GM21737 (cell line): ENCODE measurements around the gene NOM1.
"Not testable (repeated sequence)": the region's sequence is repeated elsewhere in the genome, so short reads cannot be mapped to it uniquely, and the experiment has no call there.

ENCODE experiments used
- ATAC-seq: cut with Tn5 transposase; IDR thresholded peaks from one replicate; pipeline ENCODE4 v1.9.1; 2021; ENCODE audit warnings: mild to moderate bottlenecking, moderate library complexity; ENCODE audit not compliant: unreplicated experiment

NOM1 gene

GRCh38 chr7:156949541-156950380, at the start of gene NOM1:
TSS of gene NOM1 (plus strand) at chr7:156949712. CDS start at chr7:156949738, 26 bp downstream.
- peak; percentile 93 for ATAC-seq

GRCh38 chr7:156900093-156900492, 49.4 kb upstream of the NOM1 start:
- not testable (repeated sequence) for ATAC-seq

- ATAC-seq: no peak
Observed at GRCh38 chr7:156903232-156903909, 46.1 kb upstream of the NOM1 start.

GRCh38 chr7:156906200-156906649, 43.3 kb upstream of the NOM1 start:
- no peak for ATAC-seq

- ATAC-seq: no peak
Observed at GRCh38 chr7:156907656-156908055, 41.9 kb upstream of the NOM1 start.

GRCh38 chr7:156909574-156910252, 39.8 kb upstream of the NOM1 start:
- not testable (repeated sequence) for ATAC-seq

- ATAC-seq: peak; percentile 46
Observed at GRCh38 chr7:156918635-156919034, 30.9 kb upstream of the NOM1 start.

- ATAC-seq: no peak
Observed at GRCh38 chr7:156919132-156919713, 30.3 kb upstream of the NOM1 start.

- no peak for ATAC-seq
Observed at GRCh38 chr7:156920076-156920475, 29.4 kb upstream of the NOM1 start.

- not testable (repeated sequence) for ATAC-seq
Observed at GRCh38 chr7:156920487-156921373, 28.8 kb upstream of the NOM1 start.

- not testable (repeated sequence) for ATAC-seq
Observed at GRCh38 chr7:156922304-156922703, 27.2 kb upstream of the NOM1 start.

GRCh38 chr7:156925821-156926220, 23.7 kb upstream of the NOM1 start:
- ATAC-seq: not testable (repeated sequence)

- ATAC-seq: no peak
Observed at GRCh38 chr7:156927571-156928405, 21.7 kb upstream of the NOM1 start.

GRCh38 chr7:156928406-156928747, 21.1 kb upstream of the NOM1 start:
- ATAC-seq: no peak

- no peak for ATAC-seq
Observed at GRCh38 chr7:156929789-156930539, 19.5 kb upstream of the NOM1 start.

GRCh38 chr7:156932006-156932405, 17.5 kb upstream of the NOM1 start:
- no peak for ATAC-seq

GRCh38 chr7:156935250-156935649, 14.3 kb upstream of the NOM1 start:
- ATAC-seq: no peak

GRCh38 chr7:156936766-156937165, 12.7 kb upstream of the NOM1 start:
- not testable (repeated sequence) for ATAC-seq
